ENCODE data around the gene UNC5C. TPM values are rescaled to one million over a fixed set of nuclear protein-coding genes. Genes with fewer than 3 reads are reported as not detected.

The UNC5C gene
- total and polyA plus RNA-seq, 2 of the 8 experiments (the other 6 are each of a cell fraction or from before 2014, with no cell fraction given) = 0.30 to 1.3 TPM

DNA sequence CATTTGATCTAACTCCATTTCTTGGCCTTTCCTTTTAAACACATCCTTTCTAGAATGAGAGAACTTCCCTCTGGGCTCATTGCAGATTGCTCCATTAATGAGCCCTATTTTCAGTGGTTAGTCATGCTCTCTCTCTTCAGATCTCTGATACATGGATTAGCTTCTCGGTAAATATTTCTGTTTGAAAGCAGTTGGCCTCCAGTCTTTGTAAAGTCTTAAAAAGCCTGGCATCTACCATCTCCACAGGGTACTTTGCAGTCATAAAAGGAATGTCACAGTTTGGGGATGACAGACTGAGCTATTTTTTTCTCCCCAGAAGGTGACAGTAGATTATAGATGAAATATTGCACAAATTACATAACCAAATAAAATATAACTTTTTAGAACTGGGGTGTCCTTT lies 72.7 kb downstream of the UNC5C start:
- no peaks in the 10 kb centered on the region for H3K23me2 ChIP-seq (ENCODE audit: low read depth, low read length)
- no peak overlapping the region for H2AFZ ChIP-seq (ENCODE audit: low read length)
- no peak overlapping the region for H4K91ac ChIP-seq (replicated peaks; ENCODE audit: insufficient read length, low read length)
- ChIA-PET POLR2A (ENCODE audit: partially characterized antibody) (no interaction called here), CTCF (ENCODE audit: partially characterized antibody) (interaction anchor here (0.6 kb wide), 1 partner anchor 47 kb away, joined by 3 read pairs; no protein-coding TSS in a partner anchor)
- H3K79me2 ChIP-seq (ENCODE audit: control insufficient read depth in 1 of 2, insufficient read depth in 2 of 2, low read length in 2 of 2) = no peaks in the 10 kb centered on the region
- no peaks in the 10 kb centered on the region for H3K79me1 ChIP-seq (ENCODE audit: low read depth, low read length)
- H3K14ac ChIP-seq (ENCODE audit: insufficient read length) = no peak overlapping the region
- H3K9me3 ChIP-seq (ENCODE audit: insufficient read depth in 2 of 2, low read depth in 1 of 2, low read length in 1 of 2) = no peaks in the 10 kb centered on the region
- no peaks in the 10 kb centered on the region for H3K36me3 ChIP-seq (ENCODE audit: control insufficient read depth in 2 of 4, insufficient read depth in 4 of 4, low read length in 3 of 4)
- no peak overlapping the region for H3K4ac ChIP-seq (replicated peaks; ENCODE audit: insufficient read length, low read depth, low read length)
- H3K27ac ChIP-seq (ENCODE audit: low read depth, low read length) = no peak overlapping the region
- no peak overlapping the region for H3K4me3 ChIP-seq (ENCODE audit: extremely low read depth in 1 of 4, insufficient read depth in 2 of 4, low read depth in 3 of 4, low read length in 4 of 4)
- H3K4me1 ChIP-seq (replicated peaks in 1 of 4; ENCODE audit: control insufficient read depth in 3 of 4, insufficient read depth in 4 of 4, low read length in 3 of 4) = no peaks in the 10 kb centered on the region
- no peak overlapping the region for H2BK120ac ChIP-seq (replicated peaks; ENCODE audit: low read depth, low read length)
- no peak overlapping the region for H2AK5ac ChIP-seq (ENCODE audit: low read depth, low read length)
- no peak overlapping the region for H3K23ac ChIP-seq (ENCODE audit: insufficient read length)
- no peak overlapping the region for H2BK20ac ChIP-seq (ENCODE audit: low read length)
- no peak overlapping the region for H4K5ac ChIP-seq (ENCODE audit: insufficient read length, low read depth, low read length)
- H3K27me3 ChIP-seq (replicated peaks in 1 of 4; ENCODE audit: control insufficient read depth in 3 of 4, extremely low read depth in 1 of 4, insufficient read depth in 3 of 4, low read length in 3 of 4) = peaks cover 0 to 1% (median 0%) of the 10 kb centered on the region in 4 experiments; a peak in 1 of 7 replicates
- DNase-seq (ENCODE audit: low read depth in 1 of 2, low spot score in 2 of 2) (no peak), FAIRE-seq (no peak)
- 82% methylated on average over 1 of the region's 1 CpG; no CpG with 5 or more reads in 1 of the 2 experiments for WGBS, 2 experiments (ENCODE audit: extremely low coverage in 1 of 2, insufficient coverage in 1 of 2, insufficient read length in 1 of 2, insufficient replicate concordance in 2 of 2, low coverage in 1 of 2, low lambda C conversion rate in 2 of 2, missing lambda C conversion rate in 1 of 2)
- H4K20me1 ChIP-seq (replicated peaks in 1 of 2; ENCODE audit: control insufficient read depth in 1 of 2, insufficient read depth in 2 of 2, low read length in 2 of 2) = no peaks in the 10 kb centered on the region
- no peak overlapping the region for H3K9ac ChIP-seq (replicated peaks in 1 of 4; ENCODE audit: extremely low read depth in 1 of 4, low read depth in 3 of 4, low read length in 3 of 4)
- H3K18ac ChIP-seq (ENCODE audit: extremely low read depth, low read length) = no peak overlapping the region
- H3K4me2 ChIP-seq (ENCODE audit: insufficient read depth in 1 of 2, low read depth in 2 of 2, low read length in 2 of 2) = no peak overlapping the region
- no peak overlapping the region for H3K56ac ChIP-seq (replicated peaks; ENCODE audit: insufficient read length, low read depth, low read length)
- H2BK12ac ChIP-seq (ENCODE audit: low read depth, low read length) = no peak overlapping the region
- no peak overlapping the region for H4K8ac ChIP-seq (ENCODE audit: extremely low read depth, insufficient read depth, low read length)
- TF ChIP-seq CBX5 (IDR thresholded peaks at IDR 0.05; ENCODE audit: low read depth, low read length) (no peak), SAP30 (IDR thresholded peaks at IDR 0.05; ENCODE audit: insufficient read depth, insufficient replicate concordance, low read length) (no peak), SP2 (IDR thresholded peaks at IDR 0.05; ENCODE audit: low read length) (no peak), JUN (IDR thresholded peaks at IDR 0.05; ENCODE audit: low read depth, low read length) (no peak), RNF2 (IDR thresholded peaks at IDR 0.05; ENCODE audit: borderline replicate concordance, low read depth, low read length, missing control alignments, poor library complexity, severe bottlenecking) (no peak), CEBPB (IDR thresholded peaks at IDR 0.05; ENCODE audit: low read depth, low read length) (no peak), NRF1 (IDR thresholded peaks at IDR 0.05; ENCODE audit: low read depth, low read length) (no peak), GABPA (IDR thresholded peaks at IDR 0.05; ENCODE audit: borderline replicate concordance, insufficient read depth, low read length) (no peak)
- no peak overlapping the region for H2BK15ac ChIP-seq (ENCODE audit: low read length)
- no peak overlapping the region for H2BK5ac ChIP-seq (ENCODE audit: low read depth, low read length)
